NT2/D1 (cell line): ENCODE measurements around the gene RYR3.

Experiments
- YY1 ChIP-seq: IDR thresholded peaks from 2 replicates; pipeline ENCODE4 v1.6.1; 2011; ENCODE audit not compliant: insufficient read length, insufficient read depth
- ZNF274 ChIP-seq: IDR thresholded peaks from 2 replicates; pipeline ENCODE4 v1.6.1; 2011; ENCODE audit warnings: mild to moderate bottlenecking, low read depth, low read length

- no peak for TF ChIP-seq YY1
- TF ChIP-seq ZNF274 = no peak
Observed at GRCh38 chr15:33586786-33587697, 276.3 kb downstream of the RYR3 start.
